IMR-90 (cell line): ENCODE measurements around the gene CASP3. TPM values are rescaled to one million over a fixed set of nuclear protein-coding genes. Genes with fewer than 3 reads are reported as not detected.
A peak's percentile ranks its signal among the peaks of the same experiment; 100 is the strongest.

ENCODE experiments used
- ATAC-seq: fragments of 200-7000 bp; cut with Tn5 transposase; 2 replicates; pipeline ENCODE4 v1.9.1; 2020; ENCODE audit warnings: low read depth, mild to moderate bottlenecking, moderate library complexity
- BruUV-seq: library from RNA; stranded (reverse); fragments of 400-500 nt; replicated peaks from 2 replicates; lab custom pipeline; 2021; lab: Mats Ljungman, UMichigan
- CTCF ChIA-PET: fragments of 300-600 bp; formaldehyde crosslinking; extraction: SDS; loops from one replicate; lab custom pipeline; 2021; ENCODE audit warnings: antibody characterized with exemption; lab: Yijun Ruan, JAX
- POLR2A ChIA-PET: fragments of 300-600 bp; sonication (Branson Sonifier 250); formaldehyde crosslinking; loops from one replicate; lab custom pipeline; 2022; ENCODE audit warnings: antibody characterized with exemption; ENCODE audit not compliant: unreplicated experiment; lab: Charles Lee
- DNase-seq: peaks from one replicate; pipeline ENCODE4 v3.0.0; 2013
- H2AFZ ChIP-seq: replicated peaks from 2 replicates; pipeline ENCODE3; 2013; ENCODE audit warnings: low read length, mild to moderate bottlenecking; ENCODE audit not compliant: poor library complexity
- H2AK5ac ChIP-seq: 2 replicates; pipeline ENCODE4 v1.6.1; 2013; ENCODE audit warnings: low read depth, low read length, inconsistent platforms
- H2AK9ac ChIP-seq: replicated peaks from 2 replicates; pipeline ENCODE3; 2013; ENCODE audit warnings: mild to moderate bottlenecking, low read depth, low read length, moderate library complexity; ENCODE audit not compliant: poor library complexity
- H2BK120ac ChIP-seq: 2 replicates; pipeline ENCODE4 v1.6.1; 2013; ENCODE audit warnings: low read depth, low read length, inconsistent platforms
- H2BK15ac ChIP-seq: 3 replicates; pipeline ENCODE4 v1.6.1; 2013; ENCODE audit warnings: low read depth, low read length, inconsistent platforms
- H2BK20ac ChIP-seq: 2 replicates; pipeline ENCODE4 v1.6.1; 2013; ENCODE audit warnings: low read depth, mild to moderate bottlenecking, inconsistent platforms, low read length, moderate library complexity
- H2BK5ac ChIP-seq: 2 replicates; pipeline ENCODE4 v1.6.1; 2013; ENCODE audit warnings: mild to moderate bottlenecking, low read depth, low read length, inconsistent platforms; ENCODE audit not compliant: poor library complexity, severe bottlenecking
- H3K14ac ChIP-seq: replicated peaks from 2 replicates; pipeline ENCODE4 v1.6.1; 2013; ENCODE audit warnings: low read depth, low read length, inconsistent platforms
- H3K18ac ChIP-seq: 2 replicates; pipeline ENCODE4 v1.6.1; 2013; ENCODE audit warnings: low read depth, low read length, control low read depth
- H3K23ac ChIP-seq: 2 replicates; pipeline ENCODE4 v1.6.1; 2013; ENCODE audit warnings: low read depth, low read length, inconsistent platforms
- H3K27ac ChIP-seq: 2 replicates; pipeline ENCODE4 v1.5.1; 2013; ENCODE audit warnings: mild to moderate bottlenecking, control low read depth, low read length; ENCODE audit not compliant: insufficient read depth
- H3K27me3 ChIP-seq: 2 replicates; pipeline ENCODE4 v1.6.1; 2013; ENCODE audit warnings: low read length; ENCODE audit not compliant: control insufficient read depth, insufficient read depth
- H3K36me3 ChIP-seq: 2 replicates; pipeline ENCODE4 v1.6.1; 2013; ENCODE audit warnings: low read length, mixed read lengths; ENCODE audit not compliant: control insufficient read depth, insufficient read depth
- H3K4ac ChIP-seq: 2 replicates; pipeline ENCODE4 v1.6.1; 2013; ENCODE audit warnings: low read depth, low read length, inconsistent platforms
- H3K4me1 ChIP-seq: 2 replicates; pipeline ENCODE4 v1.6.1; 2013; ENCODE audit warnings: low read length, mixed read lengths; ENCODE audit not compliant: control insufficient read depth, insufficient read depth
- H3K4me2 ChIP-seq: 2 replicates; pipeline ENCODE4 v1.6.1; 2013; ENCODE audit warnings: low read depth, mild to moderate bottlenecking, control low read depth, low read length, moderate library complexity
- H3K4me3 ChIP-seq: 2 replicates; pipeline ENCODE4 v1.5.1; 2013; ENCODE audit warnings: low read depth, mild to moderate bottlenecking, control low read depth, low read length, moderate library complexity; ENCODE audit not compliant: insufficient read depth
- H3K56ac ChIP-seq: 2 replicates; pipeline ENCODE4 v1.6.1; 2013; ENCODE audit warnings: low read length, inconsistent platforms; ENCODE audit not compliant: insufficient read depth; ENCODE audit errors: extremely low read depth
- H3K79me1 ChIP-seq, 2 experiments: 2 replicates each; pipeline ENCODE4 v1.6.1; 2013; ENCODE audit warnings: low read length in 2 of 2, inconsistent platforms in 1 of 2, low read depth in 1 of 2
- H3K9ac ChIP-seq: 2 replicates; pipeline ENCODE4 v1.6.1; 2013; ENCODE audit warnings: low read depth, low read length, control low read depth
- H3K9me1 ChIP-seq: 2 replicates; pipeline ENCODE4 v1.6.1; 2013; ENCODE audit warnings: low read length, inconsistent platforms; ENCODE audit not compliant: insufficient read depth
- H3K9me3 ChIP-seq: 2 replicates; pipeline ENCODE4 v1.6.1; 2013; ENCODE audit warnings: low read length; ENCODE audit not compliant: control insufficient read depth, insufficient read depth
- H4K20me1 ChIP-seq: 2 replicates; pipeline ENCODE4 v1.6.1; 2013; ENCODE audit warnings: low read length, inconsistent platforms; ENCODE audit not compliant: insufficient read depth
- H4K5ac ChIP-seq: 2 replicates; pipeline ENCODE4 v1.6.1; 2013; ENCODE audit warnings: mild to moderate bottlenecking, low read depth, low read length, control low read depth
- H4K8ac ChIP-seq, 2 experiments: 2 replicates each; pipeline ENCODE4 v1.6.1; 2013; ENCODE audit warnings: low read depth in 2 of 2, low read length in 2 of 2, control low read depth in 1 of 2, inconsistent platforms in 1 of 2
- H4K91ac ChIP-seq: 2 replicates; pipeline ENCODE4 v1.6.1; 2013; ENCODE audit warnings: low read depth, low read length, inconsistent platforms; ENCODE audit not compliant: insufficient read depth
- CHD1 ChIP-seq: IDR thresholded peaks from 2 replicates; pipeline ENCODE4 v1.6.1; 2012; ENCODE audit warnings: low read depth, low read length, improper control_type of control experiment
- FOS ChIP-seq: fragments of 150-350 bp; IDR thresholded peaks from 2 replicates; pipeline ENCODE4 v1.6.1; 2016; ENCODE audit warnings: low read depth, low read length
- MXI1 ChIP-seq: IDR thresholded peaks from 2 replicates; pipeline ENCODE4 v1.6.1; 2012; ENCODE audit warnings: low read depth, mild to moderate bottlenecking, low read length, moderate library complexity, borderline replicate concordance
- NFE2L2 ChIP-seq: fragments of 150-350 bp; IDR thresholded peaks from 2 replicates; pipeline ENCODE4 v1.6.1; 2016; ENCODE audit warnings: low read depth, mild to moderate bottlenecking, low read length
- POLR2A ChIP-seq: IDR thresholded peaks from 2 replicates; pipeline ENCODE4 v1.6.1; 2012; ENCODE audit warnings: mild to moderate bottlenecking, low read depth, low read length
- RCOR1 ChIP-seq: IDR thresholded peaks from 2 replicates; pipeline ENCODE4 v1.6.1; 2012; ENCODE audit warnings: mild to moderate bottlenecking, low read length, improper control_type of control experiment; ENCODE audit not compliant: insufficient replicate concordance
- SMC3 ChIP-seq: fragments of 150-350 bp; IDR thresholded peaks from 2 replicates; pipeline ENCODE4 v1.6.1; 2016; ENCODE audit warnings: low read depth, mild to moderate bottlenecking, antibody characterized with exemption, low read length, moderate library complexity
- USF2 ChIP-seq: fragments of 150-350 bp; IDR thresholded peaks from 2 replicates; pipeline ENCODE4 v1.6.1; 2017; ENCODE audit warnings: mild to moderate bottlenecking, antibody characterized with exemption, low read length, low read depth
- WGBS, 2 experiments: methylation state at CpG; one replicate each; pipeline versions ENCODE4 v1.1.5 to v1.1.7; 2013; ENCODE audit warnings: missing lambda C conversion rate in 2 of 2; ENCODE audit not compliant: insufficient read length in 1 of 2; ENCODE audit errors: extremely low coverage in 2 of 2; 5-methylcytosine and 5-hydroxymethylcytosine counted together
- dilution Hi-C: fragments of 300-500 bp; cut with HindIII; formaldehyde crosslinking; loops from one replicate; pipeline ENCODE4 v1.14.3; 2018; ENCODE audit warnings: low sequenced_read_pairs; ENCODE audit not compliant: unreplicated experiment
- in situ Hi-C: fragments of 300-500 bp; cut with MboI; formaldehyde crosslinking; loops from 3 replicates; pipeline ENCODE4 v1.14.3; 2019; ENCODE audit warnings: low sequenced_read_pairs, inconsistent platforms, mixed read lengths
- intact Hi-C: fragments of 100-400 bp; cut with micrococcal nuclease; formaldehyde crosslinking; loops from 2 replicates; pipeline ENCODE4 v1.10.0; 2022
- polyA plus RNA-seq, 3 experiments: library from polyadenylated mRNA; depleted of rRNA; stranded (reverse); fragments of >200 nt; gene quantifications; 2 replicates each; pipeline ENCODE4 v1.2.3, GENCODE V29; 2012; ENCODE audit warnings: low replicate concordance in 1 of 3
- total RNA-seq: library from RNA; depleted of rRNA; stranded (reverse); fragments of >200 nt; gene quantifications from 2 replicates; pipeline ENCODE4 v1.2.3, GENCODE V29; 2012

Gene CASP3
- total and polyA plus RNA-seq, 2 of the 4 experiments (the other 2 are of a cell fraction): 26.7 to 27.4 TPM

- Histone ChIP-seq H3K4ac (no peak overlapping the region; the same call in 1 of the 2 replicates), H2BK120ac (no peak overlapping the region), H3K79me1 (no peaks in the 10 kb centered on the region; a peak in 1 of 4 replicates), H4K20me1 (no peaks in the 10 kb centered on the region), H3K56ac (no peak overlapping the region), H2BK5ac (no peak overlapping the region), H4K91ac (no peak overlapping the region; the same call in 1 of the 2 replicates), H3K14ac (no peak overlapping the region), H3K27me3 (no peaks in the 10 kb centered on the region), H3K23ac (no peak overlapping the region), H3K9me3 (no peaks in the 10 kb centered on the region), H4K8ac (no peak overlapping the region), H2AK5ac (no peak overlapping the region), H2BK20ac (no peak overlapping the region), H3K18ac (peak overlapping the region; percentile 83), H4K5ac (peak overlapping the region; percentile 53; the same call in 1 of the 2 replicates), H2BK15ac (no peak overlapping the region), H3K9ac (no peak overlapping the region), H3K9me1 (0 out of 2 replicates have a peak, but pooled peaks cover 3% of the 10 kb centered on the region), H2AK9ac (no peak overlapping the region), H3K27ac (peak overlapping the region; percentile 90; the same call in 1 of the 2 replicates), H2AFZ (no peak overlapping the region), H3K4me2 (no peak overlapping the region), H3K4me1 (peaks cover 11% of the 10 kb centered on the region), H3K4me3 (no peak overlapping the region), H3K36me3 (peaks cover 11% of the 10 kb centered on the region)
- ATAC-seq (no peak), DNase-seq (no peak)
- dilution Hi-C loops (no loop called here), in situ Hi-C loops (no loop called here), intact Hi-C loops (no loop called here)
- POLR2A ChIA-PET: no interaction called here
- no peak for TF ChIP-seq USF2
- TF ChIP-seq POLR2A: no peak
- no peak for TF ChIP-seq FOS
- TF ChIP-seq SMC3: no peak
- no peak for TF ChIP-seq RCOR1
- no peak for TF ChIP-seq MXI1
- TF ChIP-seq CHD1: no peak
- TF ChIP-seq NFE2L2: no peak
- CTCF ChIA-PET: no interaction called here
- BruUV-seq: no TSS peak
- 100% methylated on average over 1 of the region's 5 CpGs; no CpG with 5 or more reads in 1 of the 2 experiments for WGBS, 2 experiments
Measured at GRCh38 chr4:184675018-184675417, 25.8 kb upstream of the CASP3 start.
